ENCODE measurements around the gene TP53I3.
"Not testable (repeated sequence)": the region's sequence is repeated elsewhere in the genome, so short reads cannot be mapped to it uniquely, and the experiment has no call there.

TP53I3 gene

DNA sequence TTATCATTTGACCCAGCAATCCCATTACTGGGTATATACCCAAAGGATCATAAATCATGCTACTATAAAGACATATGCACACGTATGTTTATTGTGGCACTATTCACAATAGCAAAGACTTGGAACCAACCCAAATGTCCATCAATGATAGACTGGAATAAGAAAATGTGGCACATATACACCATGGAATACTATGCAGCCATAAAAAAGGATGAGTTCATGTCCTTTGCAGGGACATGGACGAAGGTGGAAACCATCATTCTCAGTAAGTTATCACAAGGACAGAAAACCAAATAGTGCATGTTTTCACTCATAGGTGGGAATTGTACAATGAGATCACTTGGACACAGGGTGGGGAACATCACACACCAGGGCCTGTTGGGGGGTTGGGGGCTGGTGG is 16.1 kb upstream of the TP53I3 start:
- DNase-seq, result not testable (repeated sequence)

DNA sequence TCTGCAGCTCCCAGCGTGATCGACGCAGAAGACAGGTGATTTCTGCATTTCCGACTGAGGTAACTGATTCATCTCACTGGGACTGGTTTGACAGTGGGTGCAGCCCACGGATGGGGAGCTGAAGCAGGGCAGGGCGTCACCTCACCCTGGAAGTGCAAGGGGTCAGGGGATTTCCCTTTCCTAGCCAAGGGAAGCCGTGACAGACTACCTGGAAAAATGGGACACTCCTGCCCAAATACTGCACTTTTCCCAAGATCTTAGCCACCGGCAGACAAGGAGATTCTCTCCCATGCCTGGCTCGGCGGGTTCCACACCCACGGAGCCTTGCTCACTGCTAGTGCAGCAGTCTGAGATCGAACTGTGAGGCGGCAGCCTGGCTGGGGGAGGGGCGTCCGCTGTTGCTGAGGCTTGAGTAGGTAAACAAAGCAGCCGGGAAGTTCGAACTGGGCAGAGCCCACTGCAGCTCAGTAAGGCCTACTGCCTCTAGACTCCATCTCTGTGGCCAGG is 10.6 kb upstream of the TP53I3 start:
- not testable (repeated sequence) for DNase-seq

DNA sequence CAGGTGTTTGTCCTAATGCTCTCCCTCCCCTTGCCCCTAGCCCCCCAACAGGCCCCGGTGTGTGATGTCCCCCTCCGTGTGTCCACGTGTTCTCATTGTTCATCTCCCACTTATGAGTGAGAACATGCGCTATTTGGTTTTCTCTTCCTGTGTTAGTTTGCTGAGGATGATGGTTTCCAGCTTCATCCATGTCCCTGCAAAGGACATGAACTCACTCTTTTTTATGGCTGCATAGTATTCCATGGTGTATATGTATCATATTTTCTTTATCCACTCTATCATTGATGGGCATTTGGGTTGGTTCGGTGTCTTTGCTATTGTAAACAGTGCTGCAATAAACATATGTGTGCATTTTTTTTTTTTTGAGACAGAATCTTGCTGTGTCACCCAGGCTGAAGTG is 8.6 kb upstream of the TP53I3 start:
- DNase-seq, result not testable (repeated sequence)

DNA sequence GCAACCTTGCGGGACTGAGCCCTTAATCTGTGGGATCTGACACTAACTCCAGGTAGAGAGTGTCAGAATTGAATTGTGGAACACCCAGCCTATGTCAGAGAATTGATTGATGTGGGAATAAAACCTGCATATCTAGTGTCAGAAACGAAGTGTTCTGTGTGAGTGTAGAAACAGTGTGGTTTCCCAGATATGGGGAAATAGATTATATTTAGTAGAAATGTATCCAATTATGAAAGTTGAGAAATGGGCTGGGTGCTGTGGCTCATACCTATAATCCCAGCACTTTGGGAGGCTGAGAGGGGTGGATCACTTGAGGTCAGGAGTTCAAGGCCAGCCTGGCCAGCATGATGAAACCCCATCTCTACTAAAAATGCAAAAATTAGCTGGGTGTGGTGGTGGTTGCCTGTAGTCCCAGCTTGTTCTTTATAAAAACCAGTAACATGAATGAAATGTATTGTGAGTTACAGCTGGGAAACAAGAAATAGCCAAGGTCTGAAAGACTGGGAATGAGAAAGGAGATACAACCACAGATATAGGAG is 4.3 kb upstream of the TP53I3 start:
- no peak for DNase-seq

DNA sequence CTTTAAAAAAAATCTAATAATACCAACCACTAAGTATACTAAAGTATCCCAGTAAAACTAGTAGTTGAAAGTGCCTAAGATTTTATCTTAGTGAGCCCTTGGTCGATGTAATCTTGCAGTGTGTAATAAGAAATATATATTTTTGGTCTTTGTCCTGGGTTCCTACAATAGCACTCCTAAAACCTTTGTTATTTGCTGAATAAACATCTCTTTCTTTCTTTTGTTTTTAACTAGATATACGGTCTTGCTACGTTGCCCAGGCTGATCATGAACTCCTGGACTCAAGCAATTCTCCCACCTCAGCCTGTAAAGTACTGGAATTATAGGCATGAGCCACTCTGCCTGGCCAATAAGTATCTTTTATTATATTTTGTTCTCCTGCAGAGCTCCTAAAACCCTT is 2.4 kb upstream of the TP53I3 start:
- DNase-seq, result no peak

DNA sequence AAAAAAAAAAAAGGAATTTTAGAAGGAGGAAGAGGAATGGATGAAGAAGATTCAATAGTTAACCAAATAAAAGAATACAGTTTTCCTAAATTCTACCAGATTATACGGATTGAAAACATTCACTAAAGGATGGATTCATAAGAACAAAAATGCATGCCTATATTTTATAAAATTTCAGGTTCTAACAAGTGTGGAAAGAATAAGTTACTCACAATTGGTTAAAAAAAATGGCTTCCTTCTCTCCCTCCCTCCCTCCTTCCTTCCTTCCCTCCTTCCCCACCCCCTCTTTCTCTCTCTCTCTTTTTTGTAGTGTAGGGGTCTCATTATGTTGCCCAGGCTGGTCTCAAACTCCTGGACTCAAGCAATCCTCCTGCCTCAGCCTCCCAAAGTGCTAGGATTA is 1.6 kb upstream of the TP53I3 start:
- no peak for DNase-seq

DNA sequence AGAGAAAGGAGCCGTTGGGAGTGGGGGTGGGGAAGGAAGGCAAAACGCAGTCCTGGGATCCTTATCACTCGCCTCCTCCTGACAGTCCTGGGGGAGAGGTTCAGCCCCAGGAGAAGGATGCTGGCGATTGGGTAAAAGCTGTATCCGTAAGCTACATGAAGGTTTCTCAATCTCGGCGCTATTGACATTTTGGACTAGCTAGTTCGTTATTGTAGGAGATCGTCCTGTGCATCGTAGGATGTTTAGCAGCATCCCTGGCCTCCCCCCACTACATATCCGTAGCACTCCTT is 511 bp upstream of the TP53I3 start:
- DNase-seq, result no peak

DNA sequence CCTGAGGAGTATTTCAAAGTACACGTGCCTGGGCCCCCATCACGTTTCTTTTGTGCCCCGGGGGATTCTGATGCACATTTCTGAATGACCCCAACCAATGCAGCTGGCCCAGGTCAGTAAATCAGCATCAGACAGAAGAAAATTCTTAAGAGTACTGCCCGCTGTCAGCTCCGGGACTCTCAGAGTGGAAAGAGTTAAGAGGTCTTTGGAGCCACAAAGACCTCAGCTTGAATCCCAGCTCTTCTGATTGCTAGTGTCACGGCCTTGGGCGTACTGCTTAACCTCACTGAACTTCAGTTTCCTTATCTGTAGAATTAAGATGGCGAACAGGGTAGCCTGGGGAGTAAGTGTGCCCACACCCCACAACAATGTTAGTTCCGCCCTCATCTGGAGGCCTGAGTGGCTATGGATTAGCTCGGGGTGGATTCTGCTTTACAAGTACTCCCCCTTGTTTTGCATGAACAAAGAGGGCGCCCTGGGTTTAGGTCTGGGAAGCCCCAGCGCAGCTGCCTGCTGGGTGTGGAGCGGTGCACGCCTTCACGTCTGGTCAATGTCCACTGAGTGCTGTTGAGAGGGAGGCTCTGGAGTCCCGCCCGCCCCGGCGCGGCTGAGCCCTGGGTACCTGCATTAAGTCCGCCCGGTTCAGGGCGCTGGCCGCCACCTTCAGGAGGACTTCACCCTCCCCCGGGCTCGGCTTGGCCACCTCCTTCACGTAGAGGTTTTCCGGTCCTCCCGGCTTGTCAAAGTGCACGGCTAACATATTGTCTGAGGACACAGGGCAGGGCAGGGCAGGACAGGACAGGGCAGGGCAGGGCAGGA is 858 bp downstream of the TP53I3 start:
- DNase-seq, result peak in 2 of 14 donors; percentile 27 to 60

DNA sequence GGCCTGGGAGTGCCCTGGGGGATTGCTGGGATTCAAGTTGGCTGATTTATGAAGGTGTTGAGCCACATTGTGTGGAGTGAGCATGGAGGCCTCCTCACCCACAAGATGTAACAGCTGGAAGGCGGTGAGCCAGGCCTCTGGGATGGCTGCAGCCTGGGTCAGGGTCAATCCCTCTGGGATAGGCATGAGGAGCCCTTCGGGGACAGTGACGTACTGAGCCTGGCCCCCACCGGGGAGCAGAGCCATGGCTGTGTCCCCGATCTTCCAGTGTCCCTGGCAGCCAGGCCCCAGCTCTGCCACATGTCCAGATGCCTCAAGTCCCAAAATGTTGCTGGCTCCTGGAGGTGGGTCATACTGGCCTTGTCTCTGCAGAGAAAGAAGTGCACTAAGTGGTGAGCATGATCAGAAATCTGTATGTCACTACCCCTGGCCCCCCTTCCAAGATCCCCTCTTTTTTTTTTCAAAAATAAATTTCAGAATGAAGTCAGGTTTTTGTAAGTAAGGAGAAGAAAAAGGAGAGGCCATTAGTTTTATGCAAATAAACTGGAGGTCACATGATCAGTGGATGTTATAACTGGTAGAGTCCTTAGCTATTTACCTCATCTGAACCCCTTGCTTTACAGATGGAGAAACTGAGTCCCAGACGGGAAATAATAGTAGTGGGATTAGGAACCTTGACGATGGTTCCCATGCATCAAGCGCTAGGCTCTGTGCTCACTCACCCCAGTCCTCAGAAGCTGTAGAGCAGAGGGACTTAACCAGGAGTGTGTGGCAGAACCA is 1.7 kb downstream of the TP53I3 start:
- no peak for DNase-seq

DNA sequence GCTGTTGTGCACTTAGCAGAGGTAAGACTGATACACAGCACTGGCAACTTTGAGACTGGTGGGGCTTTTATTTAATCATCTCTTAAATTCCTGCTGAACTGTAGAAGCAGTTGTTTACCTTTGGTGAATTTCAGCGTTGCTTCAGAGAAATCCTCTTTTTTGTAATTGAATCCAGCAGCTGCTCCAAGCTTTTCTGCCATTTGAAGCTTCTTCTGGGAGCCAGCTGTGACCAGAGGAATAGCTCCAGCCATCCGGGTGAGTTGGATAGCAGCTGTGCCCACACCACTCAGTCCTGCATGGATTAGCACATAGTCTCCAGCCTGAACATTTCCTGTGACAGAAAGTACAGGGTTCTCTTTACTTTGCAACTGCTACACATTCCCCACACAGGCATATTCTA is 3.9 kb downstream of the TP53I3 start:
- DNase-seq, result no peak

DNA sequence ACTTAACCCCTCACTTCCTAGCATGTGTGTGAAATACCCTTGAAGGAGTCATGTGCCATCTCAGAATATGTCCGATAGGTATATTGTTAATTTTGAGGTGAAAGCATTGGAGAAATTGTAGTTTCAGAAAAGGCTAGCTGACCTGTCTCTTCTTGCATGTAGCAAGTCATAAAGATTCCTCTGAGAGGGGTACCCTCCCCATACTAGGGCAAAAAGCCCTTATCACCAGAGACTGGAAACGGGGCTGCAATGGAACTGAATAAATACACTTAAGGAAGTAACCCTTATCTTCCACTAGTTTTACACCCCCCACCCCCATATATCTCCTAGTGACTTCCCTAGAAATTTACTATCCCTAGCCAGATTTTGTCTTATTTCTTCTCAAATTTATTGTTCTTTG is 6.8 kb downstream of the TP53I3 start:
- no peak for DNase-seq

DNA sequence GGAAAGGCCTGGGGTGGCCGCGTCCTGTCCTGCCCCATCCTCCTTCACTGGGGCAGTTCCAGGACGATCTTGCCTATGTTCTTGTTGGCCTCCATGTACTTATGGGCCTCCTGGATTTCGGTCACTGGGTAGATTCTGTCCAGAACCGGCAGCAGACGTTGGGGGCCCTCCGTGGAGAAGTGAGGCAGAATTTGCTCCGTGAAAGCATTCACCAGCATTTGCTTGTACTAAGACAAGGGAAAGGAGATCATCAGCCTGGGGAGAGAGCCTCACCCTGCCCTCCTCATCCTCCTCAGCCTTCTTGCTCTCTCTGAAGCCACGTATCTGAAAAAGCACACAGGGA is 7.1 kb downstream of the TP53I3 start:
- DNase-seq, result peak in 2 of 14 donors; percentile 29 to 45

DNA sequence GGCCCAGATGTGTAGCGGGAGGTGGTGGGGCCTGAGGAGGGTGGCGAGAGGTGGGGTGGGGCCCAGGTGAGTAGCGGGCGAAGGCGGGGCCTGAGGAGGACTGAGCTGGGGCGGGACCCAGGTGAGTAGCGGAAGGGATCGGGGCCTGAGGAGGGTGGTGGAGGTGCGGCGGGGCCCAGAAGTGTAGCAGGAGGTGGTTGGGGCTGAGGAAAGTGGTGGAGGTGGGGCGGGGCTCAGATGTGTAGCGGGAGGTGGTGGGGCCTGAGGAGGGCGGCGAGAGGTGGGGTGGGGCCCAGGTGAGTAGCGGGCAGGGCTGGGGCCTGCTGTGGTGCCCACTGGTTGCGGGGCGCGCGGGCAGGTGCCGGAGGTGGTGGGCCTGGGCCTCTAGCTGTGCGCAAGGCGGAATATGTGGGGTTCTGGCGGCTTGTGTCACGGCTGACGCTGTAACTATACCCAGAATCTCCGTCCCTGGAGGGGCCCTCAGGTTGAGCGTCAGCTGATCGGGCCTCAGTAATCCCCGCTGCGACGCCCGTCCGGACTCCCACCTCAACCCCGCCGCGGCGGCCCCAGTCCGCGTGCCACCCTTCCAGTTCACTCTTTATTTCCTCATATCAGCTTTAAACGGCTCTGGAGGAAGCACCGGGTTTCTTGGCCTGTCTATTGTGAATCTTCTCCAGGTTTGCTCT is 7.6 kb downstream of the TP53I3 start:
- peak in 7 of 14 donors; percentile 12 to 54 (median 38) for DNase-seq

DNA sequence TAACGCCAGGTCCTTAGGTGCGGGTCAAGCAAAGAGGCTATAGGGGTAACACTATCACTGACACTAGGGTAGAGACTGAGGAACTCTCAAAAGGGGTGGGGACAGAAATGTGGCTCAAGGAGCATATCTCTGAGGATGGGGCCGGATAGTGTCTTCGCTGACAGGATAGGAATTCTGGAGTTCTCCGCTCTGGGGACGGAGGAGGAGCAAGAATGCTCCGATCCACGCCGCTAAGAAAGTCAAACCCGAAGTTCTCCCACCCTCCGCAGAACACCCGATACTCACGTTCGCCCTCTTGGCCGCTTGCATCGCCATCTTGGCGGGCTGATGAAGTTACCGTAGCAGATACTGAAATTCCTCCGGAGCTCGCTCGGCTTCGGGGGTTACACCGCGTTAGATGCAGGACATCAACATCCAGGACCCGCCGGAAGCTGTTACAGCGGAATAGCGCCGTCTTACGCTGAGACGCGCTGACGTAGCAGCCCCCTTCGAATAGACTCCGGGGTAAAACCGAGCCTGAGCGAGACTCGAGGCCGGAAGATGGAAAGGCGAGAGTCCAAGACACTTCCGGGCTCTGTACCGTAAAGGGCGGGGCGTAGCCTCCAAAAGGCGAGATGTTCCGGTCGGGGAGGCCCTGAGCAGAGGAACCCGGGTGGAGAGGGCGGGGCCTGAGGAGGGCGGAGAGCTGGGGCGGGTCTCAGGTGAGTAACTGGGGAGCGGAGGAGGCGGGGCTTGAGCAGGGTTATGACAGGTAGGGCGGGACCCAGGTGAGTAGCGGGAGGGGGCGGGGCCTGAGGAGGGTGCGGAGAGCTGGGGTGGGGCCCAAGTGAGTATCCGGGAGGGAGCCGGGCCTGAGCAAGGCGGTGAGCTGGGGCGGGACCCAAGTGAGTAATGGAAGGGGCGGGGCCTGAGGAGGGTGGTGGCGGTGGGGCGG is 8.5 kb downstream of the TP53I3 start, which contains the start of gene SF3B6:
SF3B6 (minus strand) TSS at position 412 of the 934 bp plus-strand sequence; CDS start at position 315, 97 bp downstream.
- DNase-seq, result peak; percentile 55 to 99 (median 92)

DNA sequence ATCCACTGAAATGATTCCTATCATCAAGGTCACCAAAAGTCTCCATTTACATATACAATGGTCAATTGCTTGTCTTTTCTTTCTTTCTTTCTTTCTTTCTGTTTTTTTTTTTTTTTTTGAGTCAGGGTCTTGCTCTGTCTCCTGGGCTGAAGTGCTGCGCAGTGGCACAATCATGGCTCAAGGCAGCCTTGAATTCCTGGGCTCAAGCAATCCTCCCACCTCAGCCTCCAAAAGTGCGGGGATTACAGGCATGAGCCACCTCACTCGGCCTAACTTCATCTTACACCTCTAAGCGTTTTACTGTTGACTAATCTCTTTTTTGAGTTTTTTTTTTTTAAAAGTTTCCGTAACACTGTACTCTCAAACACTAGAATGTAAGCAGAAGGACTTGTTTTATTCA is 9.4 kb downstream of the TP53I3 start:
- no peak for DNase-seq

DNA sequence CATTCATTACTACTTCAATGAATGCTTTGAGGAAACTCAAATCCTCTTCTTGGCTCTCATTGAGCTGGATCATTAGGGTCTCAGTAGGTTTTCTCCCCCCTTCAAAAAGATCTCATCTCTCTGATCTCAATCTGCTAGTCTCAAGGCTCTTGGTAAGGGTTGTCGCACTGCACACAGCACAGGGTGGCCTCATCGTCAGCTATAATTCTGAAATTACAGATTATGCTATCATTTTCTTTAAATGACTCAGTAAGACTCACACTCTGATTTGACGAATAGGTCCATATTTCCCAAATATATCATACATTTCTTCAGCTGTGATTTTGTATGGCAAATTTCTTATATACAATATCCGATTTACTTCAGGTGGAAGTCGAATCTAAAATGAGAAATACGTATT is 10.8 kb downstream of the TP53I3 start:
- DNase-seq, result no peak

DNA sequence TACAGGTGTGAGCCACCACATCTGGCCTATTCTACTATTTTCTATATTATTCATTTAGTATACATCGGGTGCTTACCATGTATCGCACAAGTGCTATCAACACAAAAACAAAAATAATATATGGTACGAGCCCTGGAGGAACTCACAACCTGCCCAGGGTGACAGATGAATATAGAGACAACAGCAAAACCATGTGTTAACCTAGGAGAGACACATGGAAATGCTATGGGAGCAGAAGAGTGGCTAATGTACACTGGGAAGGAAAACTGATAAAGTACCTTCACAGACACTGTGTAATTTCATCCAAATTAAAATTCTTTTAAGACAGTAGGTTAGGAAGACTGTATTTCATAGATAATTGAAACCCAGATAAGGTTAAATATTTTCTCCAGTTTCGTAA is 12.4 kb downstream of the TP53I3 start:
- DNase-seq, result no peak

DNA sequence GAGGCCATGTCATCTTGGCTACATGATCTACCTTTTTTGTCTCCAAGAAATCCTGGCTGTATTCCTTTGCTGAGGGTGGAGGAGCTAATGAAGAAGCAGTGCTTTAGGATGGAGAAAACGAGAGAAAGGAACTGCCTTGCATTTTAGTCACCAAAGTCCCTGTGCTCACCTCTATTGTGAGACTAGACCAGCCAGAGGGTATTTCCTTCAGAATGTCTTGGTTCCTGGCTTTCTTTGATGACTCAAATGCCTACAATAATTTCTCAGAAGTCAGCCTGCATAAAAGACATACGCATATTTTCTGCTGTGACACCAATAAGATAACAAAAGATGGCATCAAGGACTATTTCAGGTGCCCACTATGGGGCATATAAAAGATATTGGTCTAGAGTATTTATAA is 19.3 kb downstream of the TP53I3 start:
- DNase-seq, result no peak

DNA sequence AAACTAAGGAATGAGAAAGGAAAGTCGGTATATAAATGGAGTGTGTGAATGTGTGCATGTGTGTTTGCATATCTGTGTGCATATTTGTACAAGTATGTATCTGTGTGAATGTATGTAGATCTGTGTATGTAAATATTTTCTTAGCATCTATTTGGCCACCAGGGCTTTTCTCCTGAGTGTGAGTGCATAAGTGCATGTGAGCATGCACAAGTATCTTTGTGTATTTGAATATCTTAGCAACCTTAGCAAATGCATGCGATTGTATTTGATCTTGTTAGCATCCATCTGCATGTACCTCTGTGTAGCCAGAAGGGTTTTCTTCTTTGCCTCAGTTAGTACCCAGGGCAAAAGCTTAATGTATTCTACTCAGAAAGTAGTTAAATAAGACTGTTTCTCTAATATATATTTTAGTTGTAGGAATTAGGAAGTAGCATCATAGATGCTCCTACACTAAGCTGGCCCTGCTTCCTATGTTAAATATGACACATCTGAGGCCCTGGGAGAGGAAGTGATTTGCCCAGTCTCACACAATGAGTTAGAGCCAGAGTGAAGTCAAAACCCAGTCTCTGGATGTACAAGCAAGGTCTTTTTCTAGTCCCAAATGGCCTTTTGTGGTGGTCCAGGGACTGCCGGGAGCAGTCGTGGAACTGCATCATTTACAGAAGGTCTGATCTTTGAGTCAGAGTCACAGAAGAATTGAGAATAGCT is 25.9 kb downstream of the TP53I3 start:
- no peak for DNase-seq

DNA sequence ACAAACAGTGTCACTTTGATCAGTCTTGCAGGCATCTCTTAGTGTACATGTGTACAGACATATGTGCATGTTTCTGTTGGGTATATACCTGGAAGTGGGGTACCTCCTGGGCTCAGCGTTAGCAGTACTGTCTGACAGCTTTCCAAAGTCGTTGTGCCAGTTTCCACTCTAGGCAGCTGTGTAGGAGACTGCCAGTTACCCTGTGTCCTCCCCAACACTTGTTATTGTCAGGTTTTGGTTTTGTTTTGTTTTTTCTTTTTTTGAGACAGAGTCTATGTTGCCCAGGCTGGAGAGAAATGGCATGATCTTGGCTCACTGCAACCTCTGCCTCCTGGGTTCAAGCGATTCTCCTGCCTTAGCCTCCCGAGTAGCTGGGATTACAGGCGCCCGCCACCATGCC is 28.9 kb downstream of the TP53I3 start:
- no peak for DNase-seq

DNA sequence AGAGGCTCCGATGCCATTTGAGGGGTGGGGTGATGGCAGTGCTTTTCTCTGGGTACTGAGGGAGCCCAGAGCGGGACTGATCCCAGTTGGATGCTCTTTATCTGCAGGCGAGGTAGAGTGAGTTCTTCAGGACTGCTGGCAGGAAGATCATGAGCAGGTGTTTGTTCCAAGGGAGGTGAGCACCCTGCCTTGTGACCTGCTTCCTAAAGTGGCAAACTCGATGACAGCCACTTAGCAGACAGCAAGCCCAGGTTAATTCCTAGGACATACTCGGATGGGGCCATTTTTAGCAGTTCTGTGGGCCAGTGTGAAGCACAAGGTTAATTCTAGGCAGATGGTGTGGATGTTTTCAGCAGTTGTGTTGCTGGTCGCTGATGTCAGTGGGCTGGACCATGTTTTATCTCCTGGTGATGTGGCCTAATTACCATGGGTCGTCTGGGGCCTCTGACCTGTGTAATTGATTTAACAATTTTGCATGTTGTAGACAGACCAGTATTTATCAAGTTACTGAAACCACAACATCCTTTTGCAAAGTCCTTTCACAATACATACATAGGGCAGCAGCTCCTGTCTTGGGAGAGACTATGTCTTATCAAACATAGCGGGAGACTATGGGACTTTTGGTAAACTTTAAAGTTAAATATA is 30.1 kb downstream of the TP53I3 start:
- peak in 1 of 14 donors; percentile 37 for DNase-seq
